Measurements from ENCODE around the gene HYAL2. TPM values are rescaled to one million over a fixed set of nuclear protein-coding genes. Genes with fewer than 3 reads are reported as not detected.

The HYAL2 gene
- 61.4 and 92.2 TPM in 2 replicates for total RNA-seq (2014; rRNA removed; shearing (Covaris generic); ENCODE audit: low replicate concordance)

- in situ Hi-C loops (cut with HindIII; ENCODE audit: low pct_unique_long_range_greater_than_20kb, low sequenced_read_pairs) = no loop called here
- no peak for DNase-seq (ENCODE audit: low read depth)
Observed at GRCh38 chr3:50322386-50323091, at the start of gene HYAL2. TSS of gene HYAL2 (minus strand) at chr3:50322745. CDS start at chr3:50320489, 2,256 bp downstream.

GRCh38 chr3:50371133-50371685 lies 48.7 kb upstream of the HYAL2 start:
- DNase-seq (ENCODE audit: low read depth) = no peak
- in situ Hi-C loops (cut with HindIII; ENCODE audit: low pct_unique_long_range_greater_than_20kb, low sequenced_read_pairs) = no loop called here

GRCh38 chr3:50370594-50370993 lies 48.0 kb upstream of the HYAL2 start:
- DNase-seq (ENCODE audit: low read depth) = no peak
- in situ Hi-C loops (cut with HindIII; ENCODE audit: low pct_unique_long_range_greater_than_20kb, low sequenced_read_pairs) = no loop called here

- in situ Hi-C loops (cut with HindIII; ENCODE audit: low pct_unique_long_range_greater_than_20kb, low sequenced_read_pairs) = no loop called here
- no peak for DNase-seq (ENCODE audit: low read depth)
Observed at GRCh38 chr3:50369012-50369670, 46.6 kb upstream of the HYAL2 start.

- in situ Hi-C loops (cut with HindIII; ENCODE audit: low pct_unique_long_range_greater_than_20kb, low sequenced_read_pairs) = no loop called here
- DNase-seq (ENCODE audit: low read depth) = no peak
Observed at GRCh38 chr3:50365842-50366220, 43.3 kb upstream of the HYAL2 start.

GRCh38 chr3:50365080-50365841 lies 42.7 kb upstream of the HYAL2 start:
- DNase-seq (ENCODE audit: low read depth) = peak; percentile 68
- in situ Hi-C loops (cut with HindIII; ENCODE audit: low pct_unique_long_range_greater_than_20kb, low sequenced_read_pairs) = no loop called here

GRCh38 chr3:50364573-50365079 lies 42.1 kb upstream of the HYAL2 start:
- in situ Hi-C loops (cut with HindIII; ENCODE audit: low pct_unique_long_range_greater_than_20kb, low sequenced_read_pairs) = no loop called here
- peak; percentile 10 for DNase-seq (ENCODE audit: low read depth)

GRCh38 chr3:50359760-50360110 lies 37.2 kb upstream of the HYAL2 start:
- no peak for DNase-seq (ENCODE audit: low read depth)
- in situ Hi-C loops (cut with HindIII; ENCODE audit: low pct_unique_long_range_greater_than_20kb, low sequenced_read_pairs) = no loop called here

- in situ Hi-C loops (cut with HindIII; ENCODE audit: low pct_unique_long_range_greater_than_20kb, low sequenced_read_pairs) = no loop called here
- peak; percentile 91 for DNase-seq (ENCODE audit: low read depth)
Observed at GRCh38 chr3:50358911-50359759, 36.6 kb upstream of the HYAL2 start, which contains the start of gene TMEM115. TSS of gene TMEM115 (minus strand) at chr3:50359521. CDS start at chr3:50359063, 458 bp downstream.

- no peak for DNase-seq (ENCODE audit: low read depth)
- in situ Hi-C loops (cut with HindIII; ENCODE audit: low pct_unique_long_range_greater_than_20kb, low sequenced_read_pairs) = no loop called here
Observed at GRCh38 chr3:50358355-50358910, 35.9 kb upstream of the HYAL2 start.

- DNase-seq (ENCODE audit: low read depth) = no peak
- in situ Hi-C loops (cut with HindIII; ENCODE audit: low pct_unique_long_range_greater_than_20kb, low sequenced_read_pairs) = no loop called here
Observed at GRCh38 chr3:50357481-50357880, 34.9 kb upstream of the HYAL2 start.

GRCh38 chr3:50356553-50356952 lies 34.0 kb upstream of the HYAL2 start:
- peak; percentile 14 for DNase-seq (ENCODE audit: low read depth)
- in situ Hi-C loops (cut with HindIII; ENCODE audit: low pct_unique_long_range_greater_than_20kb, low sequenced_read_pairs) = no loop called here

GRCh38 chr3:50355829-50356552 lies 33.4 kb upstream of the HYAL2 start:
- DNase-seq (ENCODE audit: low read depth) = no peak
- in situ Hi-C loops (cut with HindIII; ENCODE audit: low pct_unique_long_range_greater_than_20kb, low sequenced_read_pairs) = no loop called here

- no peak for DNase-seq (ENCODE audit: low read depth)
- in situ Hi-C loops (cut with HindIII; ENCODE audit: low pct_unique_long_range_greater_than_20kb, low sequenced_read_pairs) = no loop called here
Observed at GRCh38 chr3:50354850-50355249, 32.3 kb upstream of the HYAL2 start.

GRCh38 chr3:50354186-50354764 lies 31.7 kb upstream of the HYAL2 start:
- no peak for DNase-seq (ENCODE audit: low read depth)
- in situ Hi-C loops (cut with HindIII; ENCODE audit: low pct_unique_long_range_greater_than_20kb, low sequenced_read_pairs) = no loop called here

- in situ Hi-C loops (cut with HindIII; ENCODE audit: low pct_unique_long_range_greater_than_20kb, low sequenced_read_pairs) = no loop called here
- DNase-seq (ENCODE audit: low read depth) = no peak
Observed at GRCh38 chr3:50353245-50354004, 30.9 kb upstream of the HYAL2 start.

Data from Caki2 (cell line).